Measurements from ENCODE around the gene SMARCC2. TPM values are rescaled to one million over a fixed set of nuclear protein-coding genes. Genes with fewer than 3 reads are reported as not detected.
A peak's percentile ranks its signal among the peaks of the same experiment; 100 is the strongest.

The SMARCC2 gene
- total RNA-seq, 4 donors from 2014 or later: 34.1 to 56.9 (median 49.4) TPM

GRCh38 chr12:56188778-56189098 lies 545 bp downstream of the SMARCC2 start:
- peak overlapping the region; percentile 89 to 94 (median 94) for H3K27ac ChIP-seq
- H3K4me1 ChIP-seq: peaks cover 16 to 28% of the 10 kb centered on the region in 2 donors
- DNase-seq: no peak
- intact Hi-C loops (cut with DNase I; ENCODE audit: low total_unique reads) (loop anchor here (1.0 to 2.0 kb wide), 3 partner anchors 30 to 69 kb away; partner anchors contain the start of gene MYL6), in situ Hi-C loops (cut with MboI; ENCODE audit: low sequenced_read_pairs in 4 of 4) (loop anchor here in 3 of 4 donors (5.0 to 25.0 kb wide), 3 partner anchors 61 to 274 kb away; partner anchors contain the start of genes ESYT1 (in 3 of the 3), MIP (in 1 of the 3) and SPRYD4 (in 1 of the 3))
- TF ChIP-seq CTCF (IDR thresholded peaks at IDR 0.05 in 4 of 5, conservative IDR thresholded peaks at IDR 0.05 in 1 of 5) (no peak), POLR2A (IDR thresholded peaks at IDR 0.05) (no peak)
- peak overlapping the region; percentile 76 to 90 (median 82) for H3K4me3 ChIP-seq
- H3K36me3 ChIP-seq: peaks cover 2 to 24% of the 10 kb centered on the region in 2 donors
- no peaks in the 10 kb centered on the region for H3K9me3 ChIP-seq
- ATAC-seq: no peak
- H3K27me3 ChIP-seq: no peaks in the 10 kb centered on the region

GRCh38 chr12:56188131-56188777 lies 1.0 kb downstream of the SMARCC2 start:
- H3K27ac ChIP-seq: peak overlapping the region; percentile 89 to 94 (median 94)
- ATAC-seq: no peak
- peaks cover 2 to 29% of the 10 kb centered on the region in 2 donors for H3K36me3 ChIP-seq
- no peaks in the 10 kb centered on the region for H3K9me3 ChIP-seq
- in situ Hi-C loops (cut with MboI; ENCODE audit: low sequenced_read_pairs in 4 of 4) (loop anchor here in 3 of 4 donors (5.0 to 25.0 kb wide), 3 partner anchors 61 to 274 kb away; partner anchors contain the start of genes ESYT1 (in 3 of the 3), MIP (in 1 of the 3) and SPRYD4 (in 1 of the 3)), intact Hi-C loops (cut with DNase I; ENCODE audit: low total_unique reads) (loop anchor here (2.0 kb wide), 1 partner anchor 29 kb away; the partner anchor contains the start of gene MYL6)
- peak overlapping the region; percentile 76 to 90 (median 82) for H3K4me3 ChIP-seq
- peaks cover 16 to 28% of the 10 kb centered on the region in 2 donors for H3K4me1 ChIP-seq
- no peak for TF ChIP-seq CTCF (IDR thresholded peaks at IDR 0.05 in 4 of 5, conservative IDR thresholded peaks at IDR 0.05 in 1 of 5)
- no peak for TF ChIP-seq POLR2A (IDR thresholded peaks at IDR 0.05)
- H3K27me3 ChIP-seq: no peaks in the 10 kb centered on the region
- DNase-seq: no peak

DNA sequence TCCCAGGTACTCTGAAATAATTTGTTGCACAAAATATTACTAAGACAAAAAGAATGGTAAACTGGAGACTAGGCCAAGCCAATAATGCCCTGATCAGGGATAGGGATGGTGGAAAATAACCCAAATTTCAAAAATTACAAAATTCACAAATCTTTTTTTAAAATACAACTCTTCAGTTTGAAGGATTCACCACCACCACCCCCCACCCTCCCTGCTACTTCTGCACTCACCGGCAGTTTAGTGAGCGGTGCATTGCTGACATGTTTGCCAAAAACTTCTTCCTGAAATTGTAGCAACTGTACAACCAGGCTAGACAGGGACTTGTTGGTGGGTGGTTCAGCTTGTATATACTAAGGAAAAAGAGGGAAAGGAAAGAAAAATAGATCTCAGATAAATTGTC lies 2.3 kb downstream of the SMARCC2 start:
- no peak for TF ChIP-seq CTCF (IDR thresholded peaks at IDR 0.05 in 4 of 5, conservative IDR thresholded peaks at IDR 0.05 in 1 of 5)
- in situ Hi-C loops (cut with MboI; ENCODE audit: low sequenced_read_pairs in 4 of 4): loop anchor here in 3 of 4 donors (5.0 to 25.0 kb wide), 3 partner anchors 60 to 275 kb away; partner anchors contain the start of genes ESYT1 (in 3 of the 3), MIP (in 1 of the 3) and SPRYD4 (in 1 of the 3)
- peaks cover 16 to 28% of the 10 kb centered on the region in 2 donors for H3K4me1 ChIP-seq
- H3K27ac ChIP-seq: no peak overlapping the region
- H3K4me3 ChIP-seq: no peak overlapping the region
- intact Hi-C loops (cut with DNase I; ENCODE audit: low total_unique reads): no loop called here
- no peaks in the 10 kb centered on the region for H3K27me3 ChIP-seq
- ATAC-seq (no peak), DNase-seq (no peak)
- no peaks in the 10 kb centered on the region for H3K9me3 ChIP-seq
- H3K36me3 ChIP-seq: peaks cover 2 to 41% of the 10 kb centered on the region in 2 donors

DNA sequence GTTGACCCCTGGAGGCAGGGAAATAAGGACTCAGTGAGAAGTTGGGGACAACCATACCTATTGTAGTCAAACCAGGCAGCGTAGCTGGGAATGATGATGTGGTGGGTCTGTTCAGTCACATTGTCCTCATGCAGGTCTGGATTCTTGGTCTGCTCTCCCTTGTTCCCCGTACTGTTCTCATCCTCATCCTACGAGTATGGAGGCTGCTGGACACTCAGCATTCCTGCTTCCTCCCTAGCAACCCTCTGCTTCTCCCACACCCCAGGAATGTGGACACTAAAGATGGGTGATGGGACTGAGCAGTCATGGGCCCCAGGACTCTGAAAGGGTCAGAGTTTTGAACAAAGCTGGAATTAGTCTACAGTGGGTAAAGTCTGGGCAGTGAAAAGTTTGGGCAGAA lies 10.9 kb downstream of the SMARCC2 start:
- no peak overlapping the region for H3K4me3 ChIP-seq
- no peak for DNase-seq
- H3K9me3 ChIP-seq: no peaks in the 10 kb centered on the region
- ATAC-seq: no peak
- no peak for TF ChIP-seq POLR2A (IDR thresholded peaks at IDR 0.05)
- TF ChIP-seq CTCF (IDR thresholded peaks at IDR 0.05 in 4 of 5, conservative IDR thresholded peaks at IDR 0.05 in 1 of 5): no peak
- H3K4me1 ChIP-seq: no peaks in the 10 kb centered on the region
- H3K27me3 ChIP-seq: no peaks in the 10 kb centered on the region
- no peak overlapping the region for H3K27ac ChIP-seq
- in situ Hi-C loops (cut with MboI; ENCODE audit: low sequenced_read_pairs in 4 of 4) (loop anchor here in 1 of 4 donors (25.0 kb wide), 1 partner anchor 284 kb away; the partner anchor contains the start of genes MIP and SPRYD4), intact Hi-C loops (cut with DNase I; ENCODE audit: low total_unique reads) (no loop called here)
- peaks cover 3 to 98% of the 10 kb centered on the region in 2 donors for H3K36me3 ChIP-seq
